K562 (cell line): ENCODE results near the gene SAE1. TPM values are rescaled to one million over a fixed set of nuclear protein-coding genes. Genes with fewer than 3 reads are reported as not detected.

Experiments used
- ARID3A ChIP-seq: IDR thresholded peaks from 2 replicates; pipeline ENCODE4 v1.6.1; 2012; ENCODE audit warnings: low read depth, low read length, improper control_type of control experiment, borderline replicate concordance
- ATF2 ChIP-seq: sonication (generic); formaldehyde crosslinking; IDR thresholded peaks from 2 replicates; pipeline ENCODE4 v1.8.1; 2022; ENCODE audit warnings: missing genetic modification reagents
- CHD1 ChIP-seq: fragments of 200-600 bp; sonication (generic); IDR thresholded peaks from one replicate; pipeline ENCODE4 v1.6.1; 2012; ENCODE audit warnings: mild to moderate bottlenecking, moderate library complexity, low read length, inconsistent platforms
- DPF2 ChIP-seq: fragments of 450-650 bp; IDR thresholded peaks from 2 replicates; pipeline ENCODE4 v1.6.1; 2016
- ELK3 ChIP-seq: fragments of 450-650 bp; formaldehyde crosslinking; IDR thresholded peaks from 2 replicates; pipeline ENCODE4 v1.4.0; 2020; ENCODE audit warnings: mild to moderate bottlenecking
- FOXK2 ChIP-seq, 2 experiments: fragments of 450-650 bp; IDR thresholded peaks in 1 of 2; conservative IDR thresholded peaks in 1 of 2; 2 replicates each; pipeline ENCODE4 v1.6.1; 2016; ENCODE audit warnings: low read depth in 2 of 2, mild to moderate bottlenecking in 1 of 2
- HLTF ChIP-seq: fragments of 450-650 bp; IDR thresholded peaks from 2 replicates; pipeline ENCODE4 v1.6.1; 2016
- IRF2 ChIP-seq: sonication (generic); formaldehyde crosslinking; IDR thresholded peaks from 2 replicates; pipeline ENCODE4 v1.8.1; 2022; ENCODE audit warnings: mild to moderate bottlenecking, missing genetic modification reagents
- LEF1 ChIP-seq: fragments of 450-650 bp; IDR thresholded peaks from 2 replicates; pipeline ENCODE4 v1.6.1; 2016; ENCODE audit warnings: mild to moderate bottlenecking
- MXI1 ChIP-seq: IDR thresholded peaks from 2 replicates; pipeline ENCODE4 v1.6.1; 2011; ENCODE audit warnings: low read depth, mild to moderate bottlenecking, improper control_type of control experiment, low read length
- NFRKB ChIP-seq: fragments of 450-650 bp; IDR thresholded peaks from 2 replicates; pipeline ENCODE4 v1.6.1; 2016; ENCODE audit warnings: low read depth
- PTBP1 ChIP-seq: fragments of 200-400 bp; formaldehyde crosslinking; IDR thresholded peaks from 2 replicates; pipeline ENCODE4 v1.6.1; 2017; ENCODE audit warnings: low read depth, low read length
- RAD21 ChIP-seq, 2 experiments: fragments of 250-450 bp in 1 of 2; fragments of 450-650 bp in 1 of 2; sonication (Bioruptor Pico) in 1 of 2; formaldehyde crosslinking in 1 of 2; IDR thresholded peaks in 1 of 2; conservative IDR thresholded peaks in 1 of 2; 2 replicates each; pipeline versions ENCODE4 v1.4.0 to v1.8.0; 2020 to 2022; ENCODE audit warnings: mild to moderate bottlenecking in 2 of 2, moderate library complexity in 1 of 2
- SMARCA5 ChIP-seq: fragments of 450-650 bp; IDR thresholded peaks from 2 replicates; pipeline ENCODE4 v1.6.1; 2016
- TBL1XR1 ChIP-seq, 2 experiments: IDR thresholded peaks; 2 replicates each; pipeline ENCODE4 v1.6.1; 2012; ENCODE audit warnings: improper control_type of control experiment in 2 of 2, low read length in 2 of 2, mild to moderate bottlenecking in 1 of 2
- VEZF1 ChIP-seq: fragments of 200-800 bp; sonication (Bioruptor generic); IDR thresholded peaks from 2 replicates; pipeline ENCODE4 v1.6.1; 2017; ENCODE audit warnings: missing genetic modification characterization, missing compliant biosample characterization
- ZBTB11 ChIP-seq, 3 experiments: fragments of 200-800 bp in 1 of 3; fragments of 250-450 bp in 1 of 3; fragments of 450-650 bp in 1 of 3; sonication (Bioruptor Pico) in 1 of 3; sonication (Bioruptor generic) in 1 of 3; formaldehyde crosslinking in 1 of 3; IDR thresholded peaks; 2 replicates each; pipeline versions ENCODE4 v1.6.1 to v1.8.0; 2016 to 2022; ENCODE audit warnings: mild to moderate bottlenecking in 2 of 3, missing genetic modification characterization in 2 of 3, missing compliant biosample characterization in 1 of 3, moderate library complexity in 1 of 3
- ZBTB7A ChIP-seq: IDR thresholded peaks from 2 replicates; pipeline ENCODE4 v1.6.1; 2011; ENCODE audit warnings: low read depth, mild to moderate bottlenecking, low read length, moderate library complexity, borderline replicate concordance; ENCODE audit not compliant: control insufficient read depth
- ZNF146 ChIP-seq: IDR thresholded peaks from one replicate; pipeline ENCODE4 v1.6.1; 2018; ENCODE audit warnings: missing compliant biosample characterization; ENCODE audit not compliant: unreplicated experiment
- ZNF583 ChIP-seq: fragments of 250-450 bp; sonication (Bioruptor Pico); IDR thresholded peaks from 2 replicates; pipeline ENCODE4 v1.4.0; 2020
- ZNF830 ChIP-seq: fragments of 250-450 bp; sonication (Bioruptor Pico); IDR thresholded peaks from 2 replicates; pipeline ENCODE4 v1.5.0; 2021; ENCODE audit warnings: mild to moderate bottlenecking
- polyA plus RNA-seq, 8 experiments: library from polyadenylated mRNA; depleted of rRNA in 4 of 8; stranded (reverse) in 5 of 8; unstranded in 3 of 8; fragments of >200 nt; fragmentation: Nextera tagmentation in 2 of 8; fragmentation: Illumina TruSeq in 1 of 8; extraction: Ambion mirVana in 2 of 8; extraction: Trizol in 1 of 8; gene quantifications; 2 replicates each; pipeline versions ENCODE4 v1.2.1 to v1.2.3, GENCODE V29; 2011 to 2014; ENCODE audit warnings: inconsistent platforms in 1 of 8, missing spikeins in 1 of 8
- total RNA-seq, 7 experiments: library from RNA; depleted of rRNA in 6 of 7; stranded (reverse); fragments of >200 nt in 6 of 7; fragmentation: Illumina TruSeq in 2 of 7; extraction: Trizol in 2 of 7; gene quantifications; 2 replicates each; pipeline versions ENCODE4 v1.2.1 to v1.2.3, GENCODE V29; 2011 to 2021; ENCODE audit warnings: low replicate concordance in 1 of 7

Gene SAE1
- total and polyA plus RNA-seq, 9 of the 15 experiments (the other 6 are each of a cell fraction or from before 2014, with no cell fraction given) = 82.8 to 299 (median 217) TPM

GRCh38 chr19:47243364-47243775 is 112.7 kb downstream of the SAE1 start (continued):
- TF ChIP-seq ARID3A (no peak), SMARCA5 (no peak), ELK3 (no peak), ZBTB11 (CRISPR knock-in tag; IDR thresholded peaks at IDR 0.05) (no peak), ZBTB7A (0 out of 2 replicates have a peak, but pooled peaks have one; percentile 31), RAD21 (CRISPR knock-in tag; conservative IDR thresholded peaks at IDR 0.05 in 1 of 2, IDR thresholded peaks at IDR 0.05 in 1 of 2) (no peak), CHD1 (no peak), ATF2 (CRISPR knock-in tag) (no peak), NFRKB (no peak), VEZF1 (CRISPR knock-in tag) (peak; percentile 59; the same call in 1 of the 2 replicates), ZNF583 (CRISPR knock-in tag) (no peak), ZNF830 (CRISPR knock-in tag) (no peak), IRF2 (CRISPR knock-in tag) (no peak), TBL1XR1 (IDR thresholded peaks at IDR 0.05; ENCODE audit: low read length in 2 of 2) (no peak), HLTF (no peak), PTBP1 (no peak), MXI1 (no peak), DPF2 (no peak; the same call in none of the 2 replicates), LEF1 (peak; percentile 8; the same call in 1 of the 2 replicates), ZNF146 (CRISPR knock-in tag) (no peak), FOXK2 (conservative IDR thresholded peaks at IDR 0.05 in 1 of 2, IDR thresholded peaks at IDR 0.05 in 1 of 2; ENCODE audit: low read depth in 2 of 2) (peak in 1 of 2 experiments; percentile 17; a peak in 2 of 4 replicates)
